Measurements from ENCODE around the gene CACNA2D3. TPM values are rescaled to one million over a fixed set of nuclear protein-coding genes. Genes with fewer than 3 reads are reported as not detected.

The CACNA2D3 gene
- total RNA-seq, 1 experiment from 2014 or later = 0.59 TPM

- TF ChIP-seq, protein P1, sequence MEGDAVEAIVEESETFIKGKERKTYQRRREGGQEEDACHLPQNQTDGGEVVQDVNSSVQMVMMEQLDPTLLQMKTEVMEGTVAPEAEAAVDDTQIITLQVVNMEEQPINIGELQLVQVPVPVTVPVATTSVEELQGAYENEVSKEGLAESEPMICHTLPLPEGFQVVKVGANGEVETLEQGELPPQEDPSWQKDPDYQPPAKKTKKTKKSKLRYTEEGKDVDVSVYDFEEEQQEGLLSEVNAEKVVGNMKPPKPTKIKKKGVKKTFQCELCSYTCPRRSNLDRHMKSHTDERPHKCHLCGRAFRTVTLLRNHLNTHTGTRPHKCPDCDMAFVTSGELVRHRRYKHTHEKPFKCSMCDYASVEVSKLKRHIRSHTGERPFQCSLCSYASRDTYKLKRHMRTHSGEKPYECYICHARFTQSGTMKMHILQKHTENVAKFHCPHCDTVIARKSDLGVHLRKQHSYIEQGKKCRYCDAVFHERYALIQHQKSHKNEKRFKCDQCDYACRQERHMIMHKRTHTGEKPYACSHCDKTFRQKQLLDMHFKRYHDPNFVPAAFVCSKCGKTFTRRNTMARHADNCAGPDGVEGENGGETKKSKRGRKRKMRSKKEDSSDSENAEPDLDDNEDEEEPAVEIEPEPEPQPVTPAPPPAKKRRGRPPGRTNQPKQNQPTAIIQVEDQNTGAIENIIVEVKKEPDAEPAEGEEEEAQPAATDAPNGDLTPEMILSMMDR (conservative IDR thresholded peaks at IDR 0.05) = no peak
- TF ChIP-seq EZH2 (IDR thresholded peaks at IDR 0.05; ENCODE audit: low read depth) = no peak
- Histone ChIP-seq H3K79me2 (ENCODE audit: low read depth) (no peaks in the 10 kb centered on the region), H3K4me3 (no peak overlapping the region), H2AFZ (no peak overlapping the region), H3K4me2 (no peak overlapping the region), H3K27ac (no peak overlapping the region), H3F3A (ENCODE audit: insufficient read depth, low read depth) (no peaks in the 10 kb centered on the region), H3K9me3 (ENCODE audit: insufficient read depth, low read depth) (no peaks in the 10 kb centered on the region), H4K20me1 (ENCODE audit: insufficient read depth) (no peaks in the 10 kb centered on the region), H3K27me3 (ENCODE audit: insufficient read depth, low read depth) (peaks cover 20% of the 10 kb centered on the region), H3K9me2 (ENCODE audit: insufficient read depth) (no peaks in the 10 kb centered on the region), H3K36me3 (ENCODE audit: low read depth) (no peaks in the 10 kb centered on the region), H3K4me1 (replicated peaks; ENCODE audit: insufficient read depth) (no peaks in the 10 kb centered on the region)
- intact Hi-C loops (cut with micrococcal nuclease; ENCODE audit: unreplicated experiment) = no loop called here
- ChIA-PET POLR2A (ENCODE audit: unreplicated experiment) (no interaction called here), CTCF (no interaction called here)
- no TSS peak for BruUV-seq (replicated peaks)
- no peak for DNase-seq
Observed at GRCh38 chr3:54793171-54793570, 670.8 kb downstream of the CACNA2D3 start.

DNA sequence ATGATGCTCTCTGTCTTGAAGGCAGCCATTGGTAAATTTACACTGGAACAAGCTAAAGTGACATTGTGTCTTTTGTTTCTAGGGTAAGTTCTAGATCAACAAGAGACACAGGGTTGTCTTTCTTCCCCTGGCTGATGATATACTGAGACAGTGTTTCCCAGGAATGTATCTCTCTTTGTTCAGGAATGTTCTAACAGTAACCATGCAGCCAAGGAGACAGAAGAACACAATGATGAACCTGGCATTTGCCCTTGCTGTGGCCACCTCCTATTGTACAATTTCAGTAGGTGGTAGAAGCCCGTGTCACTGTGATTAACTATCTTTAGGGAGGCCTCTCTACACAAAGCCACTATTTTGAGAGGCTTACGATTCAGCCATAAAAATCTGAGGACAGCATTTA lies 674.8 kb downstream of the CACNA2D3 start:
- no peaks in the 10 kb centered on the region for H3F3A ChIP-seq (ENCODE audit: insufficient read depth, low read depth)
- no peak overlapping the region for H3K27ac ChIP-seq
- no peaks in the 10 kb centered on the region for H3K9me3 ChIP-seq (ENCODE audit: insufficient read depth, low read depth)
- no peaks in the 10 kb centered on the region for H4K20me1 ChIP-seq (ENCODE audit: insufficient read depth)
- H3K27me3 ChIP-seq (ENCODE audit: insufficient read depth, low read depth) = peaks cover 30% of the 10 kb centered on the region
- no peak for DNase-seq
- H3K4me1 ChIP-seq (replicated peaks; ENCODE audit: insufficient read depth) = no peaks in the 10 kb centered on the region
- H3K9me2 ChIP-seq (ENCODE audit: insufficient read depth) = no peaks in the 10 kb centered on the region
- ChIA-PET CTCF (no interaction called here), POLR2A (ENCODE audit: unreplicated experiment) (no interaction called here)
- H3K79me2 ChIP-seq (ENCODE audit: low read depth) = no peaks in the 10 kb centered on the region
- no peaks in the 10 kb centered on the region for H3K36me3 ChIP-seq (ENCODE audit: low read depth)
- intact Hi-C loops (cut with micrococcal nuclease; ENCODE audit: unreplicated experiment) = no loop called here
- no peak overlapping the region for H3K4me2 ChIP-seq
- no peak overlapping the region for H2AFZ ChIP-seq
- no TSS peak for BruUV-seq (replicated peaks)
- TF ChIP-seq, protein P1 (conservative IDR thresholded peaks at IDR 0.05) = no peak
- no peak for TF ChIP-seq EZH2 (IDR thresholded peaks at IDR 0.05; ENCODE audit: low read depth)
- H3K4me3 ChIP-seq = no peak overlapping the region

GRCh38 chr3:54800478-54800877 lies 678.1 kb downstream of the CACNA2D3 start:
- DNase-seq = no peak
- POLR2A ChIA-PET (ENCODE audit: unreplicated experiment) = no interaction called here
- Histone ChIP-seq H3K4me3 (no peak overlapping the region), H2AFZ (no peak overlapping the region), H3K79me2 (ENCODE audit: low read depth) (no peaks in the 10 kb centered on the region), H3K27ac (no peak overlapping the region), H3K9me2 (ENCODE audit: insufficient read depth) (no peaks in the 10 kb centered on the region), H4K20me1 (ENCODE audit: insufficient read depth) (no peaks in the 10 kb centered on the region), H3K4me1 (replicated peaks; ENCODE audit: insufficient read depth) (no peaks in the 10 kb centered on the region), H3K27me3 (ENCODE audit: insufficient read depth, low read depth) (peaks cover 26% of the 10 kb centered on the region), H3F3A (ENCODE audit: insufficient read depth, low read depth) (no peaks in the 10 kb centered on the region), H3K36me3 (ENCODE audit: low read depth) (no peaks in the 10 kb centered on the region), H3K9me3 (ENCODE audit: insufficient read depth, low read depth) (no peaks in the 10 kb centered on the region), H3K4me2 (no peak overlapping the region)
- TF ChIP-seq EZH2 (IDR thresholded peaks at IDR 0.05; ENCODE audit: low read depth) = no peak
- TF ChIP-seq, protein P1 (conservative IDR thresholded peaks at IDR 0.05) = no peak
- intact Hi-C loops (cut with micrococcal nuclease; ENCODE audit: unreplicated experiment) = no loop called here
- CTCF ChIA-PET = no interaction called here
- BruUV-seq (replicated peaks) = no TSS peak

Measured in PC-9 (cell line).